CD1c-positive myeloid dendritic cell (primary cell): ENCODE data around the gene SGMS1.
"Not testable (repeated sequence)": the region's sequence is repeated elsewhere in the genome, so short reads cannot be mapped to it uniquely, and the experiment has no call there.

Experiments used
- DNase-seq: peaks from one replicate; pipeline ENCODE4 v3.0.0-alpha.2; 2016; ENCODE audit errors: extremely low spot score

The SGMS1 gene

DNA sequence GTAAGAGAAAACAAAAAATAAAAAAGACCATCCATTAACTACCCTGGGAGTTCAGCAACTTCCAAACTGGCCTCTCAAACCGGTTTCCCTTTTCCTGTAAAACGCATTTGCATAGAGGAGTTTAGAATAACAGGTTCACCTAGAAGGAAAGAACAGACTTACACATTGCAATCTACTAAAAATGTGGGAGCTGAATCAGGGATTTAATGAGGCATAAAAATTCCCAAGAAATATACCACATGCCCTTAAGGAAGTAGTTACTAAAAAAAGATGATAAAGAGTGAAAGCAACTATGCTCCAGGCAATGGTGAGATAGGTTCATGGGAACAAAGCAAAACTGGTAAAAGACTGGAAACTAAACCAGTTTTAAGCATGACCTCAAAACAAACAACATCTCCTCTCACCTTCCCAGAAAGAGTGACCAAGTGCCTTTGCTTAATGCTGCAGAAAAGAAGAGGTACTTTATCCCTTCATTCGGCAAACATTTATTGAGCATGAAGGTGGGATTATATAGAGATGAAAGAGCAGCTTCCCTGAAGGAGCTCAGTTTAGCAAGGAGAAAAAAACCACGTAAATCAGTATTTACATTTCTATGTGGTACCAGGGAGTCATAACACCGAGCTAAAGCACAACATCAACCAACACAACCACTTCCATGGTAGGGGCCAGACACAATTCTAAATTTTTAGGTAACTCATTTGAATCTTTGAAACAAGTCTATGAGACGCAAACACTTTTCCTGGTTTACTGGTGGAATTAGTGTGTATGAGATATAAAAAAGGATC, 152.8 kb downstream of the SGMS1 start:
- DNase-seq = no peak

DNA sequence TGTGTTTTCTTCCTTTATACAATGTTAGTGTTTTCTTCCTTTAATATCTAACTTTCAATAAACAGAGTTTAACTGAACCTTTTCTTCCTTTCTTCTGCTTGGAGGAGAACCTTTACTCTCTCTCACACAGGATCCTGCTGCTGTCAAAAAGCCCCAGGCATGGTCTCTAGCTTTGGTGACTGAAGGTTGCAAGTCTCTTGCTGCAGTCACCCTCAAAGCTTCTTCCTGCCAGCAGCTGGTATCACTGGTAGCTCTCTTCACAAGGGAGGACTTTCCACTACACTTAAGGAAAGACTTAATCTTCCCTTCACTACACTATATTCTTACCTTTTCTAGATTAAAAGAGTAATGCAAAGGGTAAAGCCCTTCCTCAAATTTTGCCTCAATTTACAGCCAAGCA, 153.4 kb downstream of the SGMS1 start:
- no peak for DNase-seq

DNA sequence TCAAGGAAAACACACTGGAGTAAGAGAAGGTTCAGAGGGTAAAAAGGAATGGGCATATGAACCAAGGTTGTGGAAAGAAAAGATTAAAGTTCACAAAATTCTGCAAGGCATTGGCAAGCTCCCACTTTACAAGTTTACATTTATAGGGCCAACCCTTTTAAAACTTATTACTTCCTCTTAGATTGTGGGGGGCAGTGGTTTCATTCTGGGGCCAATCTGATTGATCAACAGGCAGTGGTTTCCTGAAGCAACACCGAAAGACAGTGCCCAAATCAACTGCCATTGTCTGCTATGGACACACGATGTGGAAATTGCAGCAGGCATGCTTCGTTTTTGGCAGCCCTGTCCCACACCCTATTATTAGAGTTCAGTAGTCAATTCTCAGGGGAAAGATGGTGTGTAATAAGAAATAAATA, 154.0 kb downstream of the SGMS1 start:
- no peak for DNase-seq

DNA sequence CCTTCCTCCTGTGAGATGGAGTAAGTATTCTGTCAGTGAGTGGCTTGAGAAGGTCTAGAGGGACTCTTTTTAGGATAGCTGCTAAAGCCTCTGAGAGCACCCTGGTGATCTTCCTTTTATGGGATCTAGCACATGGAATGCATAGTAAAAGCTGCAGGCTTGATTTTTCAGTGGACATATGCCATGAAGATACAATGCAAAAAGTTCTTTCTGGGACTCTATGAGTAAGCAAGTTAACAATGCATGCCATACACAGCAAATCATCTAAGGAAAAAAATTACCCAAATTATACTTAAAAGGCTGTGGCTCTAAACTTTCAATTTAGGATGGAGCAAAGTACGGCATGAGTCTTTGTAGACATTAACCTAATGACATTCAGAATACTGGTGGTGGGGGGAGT, 154.5 kb downstream of the SGMS1 start:
- DNase-seq = no peak

DNA sequence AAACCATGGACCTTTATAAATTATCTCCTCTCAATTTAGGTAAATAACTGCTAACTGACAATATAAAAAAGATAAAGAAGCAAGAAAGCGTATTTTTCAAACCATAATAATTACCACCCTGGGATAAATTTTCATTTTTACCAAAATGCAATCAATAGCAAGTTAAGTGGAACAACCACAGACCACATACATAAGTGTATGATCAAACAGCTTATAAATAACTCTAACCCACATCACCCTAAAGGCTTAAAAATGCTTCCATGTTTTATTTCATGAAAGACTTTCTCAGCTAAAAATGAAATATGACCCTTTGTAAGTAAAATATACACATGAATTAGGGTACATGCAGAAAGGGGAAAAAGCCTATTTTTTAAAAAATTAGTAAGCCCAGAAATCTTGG, 156.5 kb downstream of the SGMS1 start:
- DNase-seq = no peak

DNA sequence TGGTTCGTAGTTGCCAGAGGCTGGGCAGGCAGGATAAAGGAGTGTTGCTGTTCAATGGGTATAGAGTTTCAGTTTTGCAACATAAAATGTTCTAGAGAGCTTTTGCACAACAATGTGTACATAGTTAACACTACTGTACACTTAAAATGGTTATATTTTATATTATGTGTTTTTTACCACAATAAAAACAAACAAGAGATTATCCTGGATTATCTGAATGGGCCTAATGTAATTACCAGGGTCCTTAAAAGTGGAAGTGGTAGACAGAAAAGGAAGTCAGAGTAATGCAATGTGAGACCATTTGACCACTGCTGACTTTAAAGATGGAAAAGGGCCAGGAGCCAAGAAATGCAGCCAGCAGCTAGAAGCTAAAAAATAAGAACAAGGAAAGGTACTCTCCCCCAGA, 159.7 kb downstream of the SGMS1 start:
- DNase-seq = peak; percentile 34

DNA sequence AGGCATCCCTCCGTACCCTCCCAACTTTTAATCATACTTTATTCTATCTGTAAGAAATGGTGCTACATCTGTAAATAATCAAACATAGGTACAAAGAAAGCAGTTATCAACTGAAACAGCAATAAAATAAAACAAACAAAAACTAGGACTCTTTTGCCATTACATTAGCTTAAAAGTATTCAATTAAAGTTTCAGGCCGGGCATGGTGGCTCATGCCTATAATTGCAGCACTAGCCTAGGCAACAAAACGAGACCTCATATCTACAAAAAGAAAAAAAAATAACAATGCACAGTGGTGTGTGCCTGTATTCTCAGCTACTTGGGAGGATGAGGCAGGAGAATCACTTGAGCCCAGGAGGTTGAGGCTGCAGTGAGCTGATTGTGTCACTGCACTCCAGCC, 161.9 kb downstream of the SGMS1 start:
- DNase-seq = no peak

DNA sequence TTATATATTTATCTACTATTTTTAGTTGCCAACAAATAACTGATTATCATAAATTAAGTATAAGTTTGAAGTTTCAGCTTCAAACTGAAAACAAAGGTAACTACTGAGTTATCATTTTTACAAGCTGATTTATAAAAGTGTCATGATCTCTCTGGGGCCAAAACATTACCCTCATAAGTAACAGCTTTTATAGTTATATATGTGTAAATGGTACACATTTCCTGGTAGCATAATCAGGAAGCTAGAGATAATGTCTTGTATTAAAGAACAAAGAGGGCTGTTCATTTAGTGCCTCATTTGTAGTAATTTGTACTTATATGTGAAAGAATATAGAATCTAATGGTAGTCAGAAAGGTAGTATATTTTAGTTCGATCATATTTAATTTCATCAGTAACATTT, 162.6 kb downstream of the SGMS1 start:
- no peak for DNase-seq

DNA sequence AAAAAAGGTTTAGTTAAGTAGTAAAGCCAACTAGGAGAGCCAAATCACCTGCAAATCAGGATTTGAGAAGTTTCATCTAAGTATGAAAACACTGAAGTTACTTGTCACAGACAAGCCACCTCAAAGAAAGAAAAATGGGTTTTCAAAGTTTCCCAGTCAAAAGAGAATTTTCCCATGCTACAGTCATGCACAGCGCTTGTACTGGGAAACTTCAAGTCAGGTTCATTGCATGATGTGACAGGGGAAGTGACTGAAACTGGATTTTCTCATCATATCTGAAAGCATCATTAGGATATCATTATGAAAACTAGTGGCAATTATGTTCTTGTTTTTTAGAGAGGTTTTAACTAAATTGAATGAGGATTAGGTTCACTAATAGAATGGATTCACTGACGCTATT, 167.0 kb downstream of the SGMS1 start:
- DNase-seq = no peak

DNA sequence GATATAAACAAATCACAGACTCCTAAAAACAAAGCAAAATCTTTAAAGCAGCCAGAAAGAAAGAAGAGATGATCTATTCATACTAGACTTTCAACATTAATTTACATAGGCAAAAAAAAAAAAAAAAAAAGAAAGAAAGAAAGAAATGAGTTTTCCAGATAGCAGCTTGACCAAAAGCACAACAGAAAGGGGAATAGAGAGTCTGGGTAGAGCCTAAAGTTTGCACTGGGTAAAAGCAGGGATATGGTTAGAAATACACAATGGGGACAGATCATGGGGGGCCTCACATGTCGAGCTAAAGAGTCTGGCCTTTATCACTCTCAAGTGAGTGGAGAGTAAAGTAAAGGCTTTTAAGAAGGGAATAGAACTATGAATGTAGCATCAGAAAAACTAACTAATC, 169.8 kb downstream of the SGMS1 start:
- no peak for DNase-seq

DNA sequence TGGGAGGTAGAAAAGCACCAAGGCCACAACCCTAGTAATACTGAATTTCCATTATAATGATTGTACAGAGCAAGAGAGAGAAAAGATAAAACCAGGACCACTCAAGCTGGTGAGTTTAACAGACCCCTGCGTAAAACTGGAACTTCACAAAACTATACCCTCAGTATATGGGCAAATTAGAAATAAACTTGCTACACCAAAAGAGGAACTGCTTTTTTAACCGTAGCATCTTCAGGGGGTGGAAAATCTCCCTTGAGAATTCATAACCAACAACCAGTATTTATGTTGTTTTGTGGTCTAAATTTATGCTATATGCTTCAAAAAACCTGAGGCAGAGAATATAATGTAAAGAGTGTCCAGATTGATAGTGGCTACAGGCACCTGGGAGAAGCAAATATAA, 171.2 kb downstream of the SGMS1 start:
- DNase-seq = peak; percentile 22

DNA sequence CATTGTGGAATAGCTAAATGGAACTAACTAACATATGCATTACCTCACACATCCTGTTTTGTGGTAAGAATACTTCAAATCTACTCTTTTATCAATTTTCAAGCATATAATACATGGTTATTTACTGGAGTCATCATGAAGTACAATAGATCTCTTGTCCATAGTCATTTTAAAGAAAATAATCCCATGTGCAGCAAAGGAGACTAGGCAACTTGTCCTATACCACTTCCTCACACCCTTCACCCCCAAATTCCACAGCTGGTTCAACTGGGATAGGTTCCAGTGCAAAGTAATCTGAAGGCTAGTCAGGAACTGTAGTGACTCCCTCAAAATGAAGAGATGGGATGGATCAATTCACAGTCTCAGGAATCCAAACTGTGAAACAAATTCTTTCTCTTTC, 176.1 kb downstream of the SGMS1 start:
- DNase-seq = no peak

DNA sequence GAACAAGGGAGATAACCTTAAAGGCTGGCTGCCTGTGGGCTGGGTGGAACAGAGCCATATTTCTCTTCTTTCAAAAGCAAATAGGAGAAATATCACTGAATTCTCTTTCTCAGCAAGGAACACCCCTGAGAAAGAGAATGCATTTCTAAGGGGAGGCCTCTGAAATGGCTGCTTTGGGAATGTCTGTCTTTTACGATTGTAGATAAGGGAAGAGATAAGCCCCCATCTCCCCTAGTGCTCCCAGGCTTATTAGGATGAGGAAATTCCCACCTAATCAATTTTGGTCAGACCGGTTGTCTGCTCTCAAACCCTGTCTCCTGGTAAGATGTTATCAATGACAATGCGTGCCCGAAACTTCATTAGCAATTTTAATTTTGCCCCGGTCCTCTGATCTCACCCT, 178.0 kb downstream of the SGMS1 start:
- DNase-seq = not testable (repeated sequence)

DNA sequence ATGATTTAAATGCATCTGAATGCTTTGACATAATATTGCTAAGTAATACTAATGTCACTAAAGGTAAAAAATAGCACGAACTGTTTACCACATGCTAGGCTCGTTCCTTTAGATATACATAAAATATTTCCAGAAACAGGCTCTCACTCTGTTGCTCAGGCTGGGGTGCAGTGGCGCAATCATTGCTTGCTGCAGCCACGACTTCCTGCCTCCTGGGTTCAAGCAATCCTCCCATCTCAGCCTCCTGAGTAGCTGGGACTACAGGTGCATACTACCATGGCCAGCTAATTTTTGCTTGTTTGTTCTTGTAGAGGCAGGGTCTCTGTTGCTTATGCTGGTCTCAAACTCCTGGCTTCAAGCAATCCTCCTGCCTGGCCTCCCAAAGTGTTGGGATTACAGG, 183.3 kb downstream of the SGMS1 start:
- DNase-seq = no peak

DNA sequence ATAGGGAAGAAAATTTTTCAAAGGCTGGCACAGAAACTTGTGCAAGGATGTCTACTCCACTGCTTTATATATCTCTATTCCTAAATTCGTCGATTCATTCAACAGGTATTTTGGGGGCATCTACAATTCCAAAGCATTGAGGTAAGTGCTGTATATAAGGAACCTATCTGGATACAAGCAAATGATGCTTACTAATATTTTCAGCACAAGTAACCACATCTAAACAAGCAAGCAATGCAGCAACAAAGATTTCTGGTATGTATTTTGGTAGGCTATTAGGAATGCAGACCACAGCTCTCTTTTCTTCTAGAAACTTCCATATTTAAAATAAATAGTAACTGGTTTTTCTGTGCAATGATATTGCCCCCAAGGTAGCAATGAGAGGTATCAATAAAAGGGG, 183.9 kb downstream of the SGMS1 start:
- no peak for DNase-seq

DNA sequence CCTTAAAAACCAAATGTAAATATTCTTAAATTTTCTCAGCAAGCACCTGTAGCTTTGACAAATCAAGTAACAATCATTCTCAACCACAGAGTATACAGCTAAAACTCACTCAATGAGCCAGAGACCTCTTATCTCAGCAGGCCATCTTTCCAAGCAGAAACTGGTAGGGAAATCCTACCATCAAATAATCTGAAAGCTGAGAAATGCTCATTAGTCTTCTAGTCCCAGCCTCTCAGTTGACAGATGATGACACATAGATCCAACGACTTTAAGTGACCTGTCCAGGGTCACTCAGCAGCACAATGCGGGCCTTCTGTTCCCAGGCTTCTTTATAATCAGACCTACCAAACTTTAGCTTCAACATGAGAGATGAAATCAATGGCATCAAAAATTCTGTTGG, 184.6 kb downstream of the SGMS1 start:
- no peak for DNase-seq

DNA sequence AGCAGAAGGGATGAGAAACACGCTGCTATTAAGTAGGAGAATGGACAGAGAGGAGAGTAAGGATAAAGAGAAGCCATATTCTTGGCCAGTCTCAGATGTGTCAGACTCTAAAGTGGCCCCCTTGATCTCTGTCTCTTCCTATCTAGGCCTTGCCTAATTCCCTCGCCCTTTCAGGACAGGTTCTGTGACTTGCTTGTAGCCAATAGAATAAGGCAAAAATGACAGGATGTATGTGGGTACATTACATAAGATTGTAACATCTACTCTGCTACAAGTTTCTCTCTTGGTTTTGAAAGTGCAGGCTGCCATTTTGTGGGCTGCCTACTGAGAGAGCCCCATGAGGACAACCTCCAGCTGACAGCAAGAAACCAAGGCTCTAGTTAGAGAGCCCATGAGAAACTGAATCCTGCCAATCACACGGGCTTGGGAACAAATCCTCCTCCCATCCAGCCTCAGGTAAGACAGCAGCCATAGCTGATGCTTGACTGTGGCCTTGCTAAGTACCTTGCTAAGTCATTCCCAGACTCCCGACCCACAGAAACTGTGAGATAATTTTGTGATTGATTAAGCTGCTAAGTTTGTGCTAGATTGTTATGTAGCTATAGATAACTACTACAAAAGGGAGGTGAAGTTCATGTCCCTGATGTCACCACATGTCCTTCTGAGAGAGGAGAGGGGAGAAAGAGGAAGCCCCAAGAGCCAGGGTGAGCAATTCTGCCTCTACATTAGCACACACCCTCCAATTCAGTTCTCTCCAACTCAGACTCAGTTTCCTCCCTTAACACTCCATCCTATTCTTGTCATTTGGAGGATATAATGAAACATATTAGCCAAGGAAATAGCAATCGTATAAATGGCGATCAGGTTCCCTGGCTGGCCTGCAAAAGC, 185.5 kb downstream of the SGMS1 start:
- no peak for DNase-seq

DNA sequence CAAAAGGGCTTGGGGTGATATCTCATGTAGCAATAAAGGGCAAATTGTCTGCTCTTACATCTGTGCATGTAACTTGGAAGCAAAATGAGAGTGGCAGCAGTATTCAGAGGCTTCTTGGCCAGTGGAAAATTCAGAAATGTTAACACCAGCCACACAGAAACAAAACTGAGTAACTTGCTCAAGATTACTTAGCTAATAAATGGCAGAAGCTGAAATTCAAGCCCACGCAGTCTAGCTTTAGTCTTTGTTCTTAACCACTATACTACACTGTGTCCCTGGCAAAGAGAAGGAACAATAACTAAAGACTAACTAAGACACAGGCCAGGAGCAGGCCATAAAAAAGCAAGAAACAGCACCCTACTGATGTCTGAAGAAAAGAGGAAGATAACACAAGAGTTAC, 186.5 kb downstream of the SGMS1 start:
- no peak for DNase-seq

DNA sequence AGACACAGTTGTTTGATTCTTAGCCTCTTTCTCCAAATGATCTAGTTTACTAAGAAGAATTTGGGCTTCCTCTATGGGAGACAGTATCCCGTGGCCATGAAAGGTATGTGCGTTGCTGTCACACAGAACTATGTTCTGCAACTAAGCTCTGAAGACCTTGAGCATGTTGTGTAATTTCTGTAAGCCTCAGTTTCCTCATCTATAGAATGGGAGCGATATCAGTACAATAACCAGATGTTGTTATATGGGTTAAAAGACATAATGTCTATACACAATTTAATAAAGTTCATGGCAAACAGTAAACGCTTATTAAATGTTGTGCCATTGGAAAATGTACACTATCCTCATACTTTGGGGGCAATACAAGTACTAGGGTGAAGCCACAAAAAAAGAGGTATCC, 187.0 kb downstream of the SGMS1 start:
- no peak for DNase-seq

DNA sequence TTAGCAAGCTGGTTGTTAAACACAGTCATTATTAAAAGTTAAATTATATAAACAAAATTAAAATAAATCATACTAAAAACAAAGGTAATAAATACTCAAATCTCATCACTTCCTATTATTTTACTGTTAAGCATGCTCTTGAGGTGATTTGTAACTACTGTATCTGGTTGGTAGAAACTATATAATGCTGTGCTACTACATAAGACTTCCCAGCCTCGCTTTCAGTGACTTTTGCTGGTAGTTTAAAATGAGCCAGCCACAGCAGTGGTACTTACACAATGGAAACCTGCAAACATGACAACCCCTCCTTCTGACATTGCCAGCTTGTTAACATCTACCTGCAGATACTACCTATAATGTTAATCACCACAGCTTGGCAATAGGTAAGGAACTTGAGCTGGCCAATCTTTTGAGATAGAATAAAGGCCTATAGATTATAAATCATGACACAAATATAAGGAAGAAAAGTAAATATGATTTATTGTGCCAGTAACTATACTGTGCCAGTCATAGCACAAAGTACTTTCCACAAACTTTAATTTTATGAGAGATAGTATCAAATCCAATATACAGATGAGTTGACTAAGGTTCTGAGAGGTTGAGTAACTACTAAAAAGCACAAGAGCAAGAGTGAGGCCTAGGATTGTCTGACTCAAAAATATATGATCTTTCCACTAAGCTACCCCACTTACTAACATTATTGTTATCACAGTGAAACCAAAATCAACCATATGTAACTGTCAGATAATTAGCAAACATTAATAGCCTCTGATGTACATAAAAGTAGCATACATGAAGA, 191.3 kb downstream of the SGMS1 start:
- DNase-seq = no peak

DNA sequence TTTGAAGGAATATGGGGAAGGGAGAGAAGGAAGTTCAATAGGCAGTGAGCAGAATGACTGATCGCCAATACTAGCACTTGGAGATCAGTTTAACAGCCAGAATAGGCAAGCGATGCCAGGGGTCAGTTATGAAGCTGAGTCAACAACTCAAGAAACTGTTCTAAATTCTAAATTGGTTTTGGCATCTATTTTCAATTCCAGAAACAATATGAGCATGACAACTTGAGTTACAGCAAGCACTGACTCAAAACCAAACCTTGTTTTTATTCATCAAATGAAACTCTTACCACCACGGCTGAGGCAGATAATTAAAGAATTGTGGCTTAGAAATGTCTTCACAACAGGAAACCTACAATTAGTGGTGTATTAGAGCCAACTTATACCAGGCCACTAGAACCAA, 192.0 kb downstream of the SGMS1 start:
- no peak for DNase-seq

DNA sequence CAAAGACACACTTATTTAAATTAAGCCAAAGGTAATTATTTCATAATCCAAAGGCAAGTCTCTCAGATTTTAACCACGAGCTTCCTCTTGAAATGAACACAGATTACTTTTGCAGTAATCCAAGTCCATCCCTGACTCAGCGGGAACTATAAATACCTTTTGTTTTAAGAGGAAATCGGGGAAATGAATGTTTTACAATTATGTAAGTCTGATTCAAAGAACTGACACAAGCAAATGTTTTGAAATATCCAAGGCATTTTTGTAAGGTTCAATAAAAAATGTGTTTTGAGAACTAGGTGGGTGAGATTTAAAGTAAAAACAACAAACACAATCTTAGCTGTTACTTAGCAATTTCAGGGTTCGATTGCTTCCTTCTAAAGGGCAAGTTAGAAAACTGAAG, 192.6 kb downstream of the SGMS1 start:
- DNase-seq = peak; percentile 72
